GM21526 (cell line): ENCODE data around the gene ZFP3.
"Not testable (repeated sequence)": the region's sequence is repeated elsewhere in the genome, so short reads cannot be mapped to it uniquely, and the experiment has no call there.

Experiments
- ATAC-seq: cut with Tn5 transposase; IDR thresholded peaks from one replicate; pipeline ENCODE4 v1.9.1; 2021; ENCODE audit warnings: moderate library complexity; ENCODE audit not compliant: unreplicated experiment, low FRiP score

ZFP3 gene

GRCh38 chr17:5123343-5124124, 45.3 kb downstream of the ZFP3 start:
- ATAC-seq, result no peak

- ATAC-seq, result not testable (repeated sequence)
Measured at GRCh38 chr17:5124125-5124760, 46.0 kb downstream of the ZFP3 start.

GRCh38 chr17:5124896-5125295, 46.6 kb downstream of the ZFP3 start:
- not testable (repeated sequence) for ATAC-seq

GRCh38 chr17:5126719-5127488, 48.6 kb downstream of the ZFP3 start:
- no peak for ATAC-seq

GRCh38 chr17:5127910-5128309, 49.6 kb downstream of the ZFP3 start:
- ATAC-seq, result no peak

GRCh38 chr17:5128387-5128786, 50.1 kb downstream of the ZFP3 start:
- not testable (repeated sequence) for ATAC-seq

- no peak for ATAC-seq
Measured at GRCh38 chr17:5128905-5129535, 50.8 kb downstream of the ZFP3 start.

- ATAC-seq, result not testable (repeated sequence)
Measured at GRCh38 chr17:5129770-5130169, 51.5 kb downstream of the ZFP3 start.

- ATAC-seq, result not testable (repeated sequence)
Measured at GRCh38 chr17:5130261-5130660, 52.0 kb downstream of the ZFP3 start.

- ATAC-seq, result not testable (repeated sequence)
Measured at GRCh38 chr17:5130687-5131086, 52.4 kb downstream of the ZFP3 start.

- no peak for ATAC-seq
Measured at GRCh38 chr17:5131146-5131715, 53.0 kb downstream of the ZFP3 start.

GRCh38 chr17:5131799-5132502, 53.7 kb downstream of the ZFP3 start:
- ATAC-seq, result not testable (repeated sequence)

- ATAC-seq, result not testable (repeated sequence)
Measured at GRCh38 chr17:5132503-5133225, 54.4 kb downstream of the ZFP3 start.

GRCh38 chr17:5133311-5133710, 55.0 kb downstream of the ZFP3 start:
- no peak for ATAC-seq

- not testable (repeated sequence) for ATAC-seq
Measured at GRCh38 chr17:5133961-5134360, 55.7 kb downstream of the ZFP3 start.

GRCh38 chr17:5134571-5134970, 56.3 kb downstream of the ZFP3 start:
- not testable (repeated sequence) for ATAC-seq

GRCh38 chr17:5135131-5135712, 57.0 kb downstream of the ZFP3 start:
- ATAC-seq, result not testable (repeated sequence)

GRCh38 chr17:5135726-5136579, 57.7 kb downstream of the ZFP3 start:
- ATAC-seq, result no peak
